ENCODE measurements around the gene LPAR1. TPM values are rescaled to one million over a fixed set of nuclear protein-coding genes. Genes with fewer than 3 reads are reported as not detected.

Gene LPAR1
- total and polyA plus RNA-seq, 2 of the 8 experiments (the other 6 are each of a cell fraction or from before 2014, with no cell fraction given): 3.4 to 5.1 TPM

DNA sequence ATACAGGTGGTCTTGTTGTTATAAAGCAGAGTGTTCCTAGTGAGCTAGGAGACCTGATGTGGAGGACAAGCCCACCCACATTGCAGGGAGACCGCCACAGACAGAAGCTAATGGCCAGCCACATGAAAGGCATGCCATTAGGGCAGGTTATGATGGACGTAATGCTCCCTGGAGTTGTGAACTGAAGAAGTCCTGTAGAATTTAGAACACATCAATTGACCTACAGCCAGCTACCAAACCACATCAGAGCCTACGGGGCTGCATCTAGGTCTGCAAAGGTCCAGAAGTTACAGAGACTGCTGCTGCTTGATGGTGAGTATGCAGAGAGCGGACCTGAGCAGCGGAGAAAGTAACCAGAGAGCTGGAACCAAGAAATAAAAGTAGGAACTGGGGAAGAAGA is 116.6 kb downstream of the LPAR1 start (continued):
- no peak for TF ChIP-seq CBX8 (IDR thresholded peaks at IDR 0.05; ENCODE audit: borderline replicate concordance, low read depth, low read length)
- TF ChIP-seq KDM4A (IDR thresholded peaks at IDR 0.05; ENCODE audit: low read depth, low read length, severe bottlenecking): no peak
- no peak for TF ChIP-seq GTF2F1 (IDR thresholded peaks at IDR 0.05; ENCODE audit: borderline replicate concordance, low read depth, low read length)
- TF ChIP-seq KDM5A (IDR thresholded peaks at IDR 0.05; ENCODE audit: low read length): no peak
- TF ChIP-seq RNF2 (IDR thresholded peaks at IDR 0.05; ENCODE audit: borderline replicate concordance, low read depth, low read length, missing control alignments, poor library complexity, severe bottlenecking): no peak
- no peak for TF ChIP-seq ZNF274 (IDR thresholded peaks at IDR 0.05; ENCODE audit: borderline replicate concordance, extremely low read depth, low read length)
- no peak for TF ChIP-seq SIX5 (IDR thresholded peaks at IDR 0.05; ENCODE audit: low read depth, low read length)
- TF ChIP-seq SIN3A (conservative IDR thresholded peaks at IDR 0.05 in 1 of 2, IDR thresholded peaks at IDR 0.05 in 1 of 2; ENCODE audit: low read depth in 1 of 2, low read length in 2 of 2): no peak
- TF ChIP-seq EGR1 (IDR thresholded peaks at IDR 0.05; ENCODE audit: borderline replicate concordance, low read depth, low read length): no peak
- no peak for TF ChIP-seq BRCA1 (IDR thresholded peaks at IDR 0.05; ENCODE audit: low read depth, low read length)
- TF ChIP-seq CTBP2 (IDR thresholded peaks at IDR 0.05; ENCODE audit: borderline replicate concordance, insufficient read depth, insufficient read length, low read length): no peak
- no peak for TF ChIP-seq CTCF (IDR thresholded peaks at IDR 0.05; ENCODE audit: control extremely low read depth in 1 of 3, insufficient read depth in 1 of 3, low read depth in 1 of 3, low read length in 3 of 3)
- no peak for TF ChIP-seq SAP30 (IDR thresholded peaks at IDR 0.05; ENCODE audit: insufficient read depth, insufficient replicate concordance, low read length)
- TF ChIP-seq POLR2AphosphoS5 (IDR thresholded peaks at IDR 0.05; ENCODE audit: low read depth, low read length): no peak
